Suppressor macrophage treated with lipopolysaccharide for 4 hours (primary cell): ENCODE data around the gene SMG7.

Experiments used
- DNase-seq: peaks from one replicate; pipeline ENCODE4 v3.0.0-alpha.2; 2020

The SMG7 gene

GRCh38 chr1:183514235-183514634 lies 41.9 kb downstream of the SMG7 start:
- DNase-seq, result no peak

- DNase-seq, result peak; percentile 52
Observed at GRCh38 chr1:183515002-183515689, 42.8 kb downstream of the SMG7 start.

- no peak for DNase-seq
Observed at GRCh38 chr1:183516725-183517124, 44.4 kb downstream of the SMG7 start.

- no peak for DNase-seq
Observed at GRCh38 chr1:183517401-183517800, 45.1 kb downstream of the SMG7 start.

GRCh38 chr1:183520379-183520778 lies 48.1 kb downstream of the SMG7 start:
- DNase-seq, result no peak

- no peak for DNase-seq
Observed at GRCh38 chr1:183522104-183522503, 49.8 kb downstream of the SMG7 start.

- DNase-seq, result no peak
Observed at GRCh38 chr1:183528577-183528976, 56.3 kb downstream of the SMG7 start.

- no peak for DNase-seq
Observed at GRCh38 chr1:183533617-183534174, 61.4 kb downstream of the SMG7 start.

- no peak for DNase-seq
Observed at GRCh38 chr1:183537405-183537804, 65.1 kb downstream of the SMG7 start.

GRCh38 chr1:183543619-183544204 lies 71.4 kb downstream of the SMG7 start:
- DNase-seq, result peak; percentile 58

- no peak for DNase-seq
Observed at GRCh38 chr1:183544598-183545297, 72.4 kb downstream of the SMG7 start.

GRCh38 chr1:183546427-183546826 lies 74.1 kb downstream of the SMG7 start:
- DNase-seq, result no peak

- peak; percentile 28 for DNase-seq
Observed at GRCh38 chr1:183548116-183548515, 75.8 kb downstream of the SMG7 start.

- DNase-seq, result no peak
Observed at GRCh38 chr1:183550915-183551314, 78.6 kb downstream of the SMG7 start.

- DNase-seq, result no peak
Observed at GRCh38 chr1:183551924-183552323, 79.6 kb downstream of the SMG7 start.

GRCh38 chr1:183552441-183552840 lies 80.1 kb downstream of the SMG7 start:
- DNase-seq, result no peak

- DNase-seq, result no peak
Observed at GRCh38 chr1:183552891-183553290, 80.6 kb downstream of the SMG7 start.

GRCh38 chr1:183553331-183553730 lies 81.0 kb downstream of the SMG7 start:
- DNase-seq, result no peak

- no peak for DNase-seq
Observed at GRCh38 chr1:183553764-183554163, 81.5 kb downstream of the SMG7 start.

GRCh38 chr1:183554577-183554976 lies 82.3 kb downstream of the SMG7 start:
- DNase-seq, result no peak

GRCh38 chr1:183559061-183559460 lies 86.8 kb downstream of the SMG7 start:
- DNase-seq, result no peak

- DNase-seq, result no peak
Observed at GRCh38 chr1:183562701-183563100, 90.4 kb downstream of the SMG7 start.

GRCh38 chr1:183565261-183565660 lies 93.0 kb downstream of the SMG7 start:
- DNase-seq, result no peak

GRCh38 chr1:183566026-183566425 lies 93.7 kb downstream of the SMG7 start:
- DNase-seq, result no peak
